WTC11 (cell line): ENCODE results near the gene KBTBD12.

Experiments
- ATF1 ChIP-seq: sonication (generic); formaldehyde crosslinking; IDR thresholded peaks from 2 replicates; pipeline ENCODE4 v1.8.1; 2023; ENCODE audit warnings: mild to moderate bottlenecking, moderate library complexity, missing genetic modification reagents
- FOXP4 ChIP-seq: sonication (generic); formaldehyde crosslinking; IDR thresholded peaks from 2 replicates; pipeline ENCODE4 v1.8.0; 2022; ENCODE audit warnings: mild to moderate bottlenecking, missing genetic modification reagents
- NFATC4 ChIP-seq: fragments of 250-450 bp; sonication (Bioruptor Pico); IDR thresholded peaks from 2 replicates; pipeline ENCODE4 v1.9.0; 2021; ENCODE audit warnings: mild to moderate bottlenecking
- ZNF232 ChIP-seq: sonication (generic); formaldehyde crosslinking; IDR thresholded peaks from 2 replicates; pipeline ENCODE4 v1.8.0; 2022; ENCODE audit warnings: mild to moderate bottlenecking, missing genetic modification reagents
- TF ChIP-seq, protein P1 (sequence below): fragments of 200-600 bp; IDR thresholded peaks from 2 replicates; pipeline ENCODE4 v1.8.0; 2022; ENCODE audit warnings: antibody characterized with exemption
- TF ChIP-seq, protein P2 (sequence below): sonication (generic); formaldehyde crosslinking; IDR thresholded peaks from 2 replicates; pipeline ENCODE4 v1.8.1; 2022; ENCODE audit warnings: low read depth, mild to moderate bottlenecking, moderate library complexity, missing genetic modification reagents, borderline replicate concordance
- TF ChIP-seq, protein P3 (sequence below): sonication (generic); formaldehyde crosslinking; IDR thresholded peaks from 2 replicates; pipeline ENCODE4 v1.8.0; 2022; ENCODE audit warnings: mild to moderate bottlenecking, missing genetic modification reagents
- TF ChIP-seq, protein P4 (sequence below): sonication (generic); formaldehyde crosslinking; conservative IDR thresholded peaks from 2 replicates; pipeline ENCODE4 v1.8.1; 2022; ENCODE audit warnings: mild to moderate bottlenecking, missing genetic modification reagents

DNA sequence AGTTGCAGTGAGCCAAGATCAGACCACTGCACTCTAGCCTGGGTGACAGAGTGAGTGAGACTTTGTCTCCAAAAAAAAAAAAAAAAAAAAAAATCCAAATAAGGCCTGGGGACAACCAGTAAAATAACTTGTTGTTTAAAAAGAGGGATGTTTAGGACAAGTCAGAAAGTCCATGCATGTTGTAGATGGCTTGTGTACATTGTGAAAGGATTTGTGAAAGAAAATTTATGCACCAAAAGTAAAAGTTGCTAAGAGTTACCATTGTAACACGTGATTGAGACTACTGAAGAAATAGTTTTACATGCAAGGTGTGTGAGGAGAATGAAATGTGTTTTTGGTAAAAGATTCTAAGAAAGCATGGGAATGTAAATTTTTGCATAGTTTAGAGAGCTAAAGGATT lies 101.5 kb downstream of the KBTBD12 start:
- TF ChIP-seq, protein P1, sequence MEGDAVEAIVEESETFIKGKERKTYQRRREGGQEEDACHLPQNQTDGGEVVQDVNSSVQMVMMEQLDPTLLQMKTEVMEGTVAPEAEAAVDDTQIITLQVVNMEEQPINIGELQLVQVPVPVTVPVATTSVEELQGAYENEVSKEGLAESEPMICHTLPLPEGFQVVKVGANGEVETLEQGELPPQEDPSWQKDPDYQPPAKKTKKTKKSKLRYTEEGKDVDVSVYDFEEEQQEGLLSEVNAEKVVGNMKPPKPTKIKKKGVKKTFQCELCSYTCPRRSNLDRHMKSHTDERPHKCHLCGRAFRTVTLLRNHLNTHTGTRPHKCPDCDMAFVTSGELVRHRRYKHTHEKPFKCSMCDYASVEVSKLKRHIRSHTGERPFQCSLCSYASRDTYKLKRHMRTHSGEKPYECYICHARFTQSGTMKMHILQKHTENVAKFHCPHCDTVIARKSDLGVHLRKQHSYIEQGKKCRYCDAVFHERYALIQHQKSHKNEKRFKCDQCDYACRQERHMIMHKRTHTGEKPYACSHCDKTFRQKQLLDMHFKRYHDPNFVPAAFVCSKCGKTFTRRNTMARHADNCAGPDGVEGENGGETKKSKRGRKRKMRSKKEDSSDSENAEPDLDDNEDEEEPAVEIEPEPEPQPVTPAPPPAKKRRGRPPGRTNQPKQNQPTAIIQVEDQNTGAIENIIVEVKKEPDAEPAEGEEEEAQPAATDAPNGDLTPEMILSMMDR, result no peak
- TF ChIP-seq, protein P2, sequence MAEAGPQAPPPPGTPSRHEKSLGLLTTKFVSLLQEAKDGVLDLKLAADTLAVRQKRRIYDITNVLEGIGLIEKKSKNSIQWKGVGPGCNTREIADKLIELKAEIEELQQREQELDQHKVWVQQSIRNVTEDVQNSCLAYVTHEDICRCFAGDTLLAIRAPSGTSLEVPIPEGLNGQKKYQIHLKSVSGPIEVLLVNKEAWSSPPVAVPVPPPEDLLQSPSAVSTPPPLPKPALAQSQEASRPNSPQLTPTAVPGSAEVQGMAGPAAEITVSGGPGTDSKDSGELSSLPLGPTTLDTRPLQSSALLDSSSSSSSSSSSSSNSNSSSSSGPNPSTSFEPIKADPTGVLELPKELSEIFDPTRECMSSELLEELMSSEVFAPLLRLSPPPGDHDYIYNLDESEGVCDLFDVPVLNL, result no peak
- no peak for TF ChIP-seq NFATC4
- TF ChIP-seq ZNF232 (CRISPR knock-in tag), result no peak
- TF ChIP-seq, protein P3, sequence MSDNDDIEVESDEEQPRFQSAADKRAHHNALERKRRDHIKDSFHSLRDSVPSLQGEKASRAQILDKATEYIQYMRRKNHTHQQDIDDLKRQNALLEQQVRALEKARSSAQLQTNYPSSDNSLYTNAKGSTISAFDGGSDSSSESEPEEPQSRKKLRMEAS, result no peak
- TF ChIP-seq FOXP4, result no peak
- TF ChIP-seq, protein P4, sequence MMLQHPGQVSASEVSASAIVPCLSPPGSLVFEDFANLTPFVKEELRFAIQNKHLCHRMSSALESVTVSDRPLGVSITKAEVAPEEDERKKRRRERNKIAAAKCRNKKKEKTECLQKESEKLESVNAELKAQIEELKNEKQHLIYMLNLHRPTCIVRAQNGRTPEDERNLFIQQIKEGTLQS, result no peak
- TF ChIP-seq ATF1 (CRISPR knock-in tag), result no peak
